ENCODE results near the gene HTT-AS. TPM values are rescaled to one million over a fixed set of nuclear protein-coding genes. Genes with fewer than 3 reads are reported as not detected.

The HTT-AS gene
- total RNA-seq, 2 donors from 2014 or later, result not detected

DNA sequence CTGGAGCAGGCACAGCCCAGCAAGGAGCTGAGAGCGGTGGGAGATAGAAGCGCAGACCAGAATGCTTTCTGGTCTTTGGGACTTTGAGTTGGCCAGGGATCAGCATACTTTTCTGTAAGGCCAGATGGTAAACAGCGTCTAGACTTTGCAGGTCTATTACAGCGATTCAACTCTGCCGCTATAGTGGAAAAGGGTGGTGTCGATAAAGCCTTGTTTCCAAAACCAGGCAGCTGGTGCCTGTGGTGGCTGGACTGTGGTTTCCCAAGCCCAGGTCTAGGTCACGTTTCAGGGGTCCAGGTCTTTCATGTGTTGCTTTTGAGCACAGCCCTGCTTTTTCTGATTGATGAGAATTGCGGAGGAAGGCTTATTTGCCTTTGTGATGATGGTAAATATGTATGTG is 40.1 kb downstream of the HTT-AS start:
- 93% methylated on average over 8 of the region's 8 CpGs for WGBS
- H3K9me3 ChIP-seq, result no peaks in the 10 kb centered on the region
- no peak overlapping the region for H3K4me3 ChIP-seq
- TF ChIP-seq CTCF (IDR thresholded peaks at IDR 0.05) (no peak), POLR2A (IDR thresholded peaks at IDR 0.05) (no peak), POLR2AphosphoS5 (IDR thresholded peaks at IDR 0.05) (no peak)
- no peaks in the 10 kb centered on the region for H3K27me3 ChIP-seq (replicated peaks; ENCODE audit: insufficient read depth)
- no peaks in the 10 kb centered on the region for H3K36me3 ChIP-seq
- intact Hi-C loops (cut with DNase I), result no loop called here
- H3K4me1 ChIP-seq (replicated peaks), result no peaks in the 10 kb centered on the region
- H3K27ac ChIP-seq, result no peak overlapping the region
- DNase-seq (ENCODE audit: low spot score), result no peak

- WGBS, result 45% methylated on average over 12 of the region's 12 CpGs
- Histone ChIP-seq H3K4me3 (no peak overlapping the region), H3K36me3 (no peaks in the 10 kb centered on the region), H3K9me3 (no peaks in the 10 kb centered on the region), H3K27me3 (replicated peaks; ENCODE audit: insufficient read depth) (no peaks in the 10 kb centered on the region), H3K4me1 (replicated peaks) (no peaks in the 10 kb centered on the region), H3K27ac (no peak overlapping the region)
- TF ChIP-seq POLR2AphosphoS5 (IDR thresholded peaks at IDR 0.05) (peak; percentile 27), POLR2A (IDR thresholded peaks at IDR 0.05) (no peak), CTCF (IDR thresholded peaks at IDR 0.05) (no peak)
- intact Hi-C loops (cut with DNase I), result no loop called here
- DNase-seq (ENCODE audit: low spot score), result peak; percentile 75
Observed at GRCh38 chr4:3031357-3032082, 42.8 kb downstream of the HTT-AS start.

DNA sequence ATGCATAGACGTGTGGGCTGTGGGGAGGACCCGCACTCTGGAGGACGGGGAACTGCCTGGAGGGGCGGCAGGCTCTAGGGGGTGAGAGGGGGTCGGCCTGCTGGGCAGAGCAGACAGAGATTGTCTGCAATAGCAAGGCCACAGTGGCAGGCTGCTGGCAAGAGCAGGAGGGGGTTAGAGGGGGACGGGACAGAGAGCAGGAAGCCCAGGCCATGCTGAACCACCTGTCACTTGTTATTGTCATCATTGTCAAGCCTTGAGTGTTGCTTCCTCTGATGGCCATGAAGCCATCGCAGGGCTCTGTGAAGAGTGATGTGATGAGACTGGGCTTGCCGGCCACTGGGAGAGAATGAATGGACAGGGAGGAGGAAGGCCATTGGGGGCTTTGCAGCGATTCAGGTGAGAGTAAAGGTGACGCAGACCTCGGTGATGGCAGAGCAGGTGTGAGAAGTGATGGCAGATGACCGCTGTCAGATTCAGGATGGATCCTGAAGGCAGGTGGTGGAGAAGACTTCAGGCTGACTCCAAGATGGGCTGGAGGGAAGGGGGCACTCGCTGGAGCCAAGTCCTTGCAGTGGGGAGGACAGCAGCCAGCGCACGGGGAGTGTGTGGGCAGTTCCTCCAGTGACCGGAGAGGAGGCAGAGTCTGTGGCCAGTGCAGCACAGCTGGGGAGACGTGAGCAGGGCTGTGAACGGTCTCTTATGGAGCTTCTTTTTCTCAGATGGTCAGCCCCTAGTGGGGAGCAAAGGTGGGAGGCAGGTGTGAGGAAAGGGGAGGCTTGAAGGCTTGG is 43.6 kb downstream of the HTT-AS start:
- WGBS, result 78% methylated on average over 18 of the region's 18 CpGs
- intact Hi-C loops (cut with DNase I), result no loop called here
- no peak overlapping the region for H3K4me3 ChIP-seq
- no peak overlapping the region for H3K27ac ChIP-seq
- no peaks in the 10 kb centered on the region for H3K36me3 ChIP-seq
- TF ChIP-seq POLR2A (IDR thresholded peaks at IDR 0.05) (no peak), POLR2AphosphoS5 (IDR thresholded peaks at IDR 0.05) (no peak), CTCF (IDR thresholded peaks at IDR 0.05) (no peak)
- no peaks in the 10 kb centered on the region for H3K4me1 ChIP-seq (replicated peaks)
- H3K9me3 ChIP-seq, result no peaks in the 10 kb centered on the region
- H3K27me3 ChIP-seq (replicated peaks; ENCODE audit: insufficient read depth), result no peaks in the 10 kb centered on the region
- no peak for DNase-seq (ENCODE audit: low spot score)

- no peaks in the 10 kb centered on the region for H3K4me1 ChIP-seq (replicated peaks)
- H3K4me3 ChIP-seq, result no peak overlapping the region
- TF ChIP-seq POLR2A (IDR thresholded peaks at IDR 0.05), result no peak
- TF ChIP-seq CTCF (IDR thresholded peaks at IDR 0.05), result no peak
- no peak for TF ChIP-seq POLR2AphosphoS5 (IDR thresholded peaks at IDR 0.05)
- DNase-seq (ENCODE audit: low spot score), result no peak
- H3K27ac ChIP-seq, result no peak overlapping the region
- intact Hi-C loops (cut with DNase I), result no loop called here
- no peaks in the 10 kb centered on the region for H3K27me3 ChIP-seq (replicated peaks; ENCODE audit: insufficient read depth)
- H3K36me3 ChIP-seq, result no peaks in the 10 kb centered on the region
- H3K9me3 ChIP-seq, result no peaks in the 10 kb centered on the region
- WGBS, result 96% methylated on average over 5 of the region's 9 CpGs
Observed at GRCh38 chr4:3029464-3029863, 44.9 kb downstream of the HTT-AS start.

All from prostate gland (tissue), 2 donors.